GM21367 (cell line): ENCODE results near the gene LRRC19.
A peak's percentile ranks its signal among the peaks of the same experiment; 100 is the strongest.

ENCODE experiments used
- ATAC-seq: cut with Tn5 transposase; IDR thresholded peaks from one replicate; pipeline ENCODE4 v1.9.1; 2021; ENCODE audit not compliant: unreplicated experiment

The LRRC19 gene

DNA sequence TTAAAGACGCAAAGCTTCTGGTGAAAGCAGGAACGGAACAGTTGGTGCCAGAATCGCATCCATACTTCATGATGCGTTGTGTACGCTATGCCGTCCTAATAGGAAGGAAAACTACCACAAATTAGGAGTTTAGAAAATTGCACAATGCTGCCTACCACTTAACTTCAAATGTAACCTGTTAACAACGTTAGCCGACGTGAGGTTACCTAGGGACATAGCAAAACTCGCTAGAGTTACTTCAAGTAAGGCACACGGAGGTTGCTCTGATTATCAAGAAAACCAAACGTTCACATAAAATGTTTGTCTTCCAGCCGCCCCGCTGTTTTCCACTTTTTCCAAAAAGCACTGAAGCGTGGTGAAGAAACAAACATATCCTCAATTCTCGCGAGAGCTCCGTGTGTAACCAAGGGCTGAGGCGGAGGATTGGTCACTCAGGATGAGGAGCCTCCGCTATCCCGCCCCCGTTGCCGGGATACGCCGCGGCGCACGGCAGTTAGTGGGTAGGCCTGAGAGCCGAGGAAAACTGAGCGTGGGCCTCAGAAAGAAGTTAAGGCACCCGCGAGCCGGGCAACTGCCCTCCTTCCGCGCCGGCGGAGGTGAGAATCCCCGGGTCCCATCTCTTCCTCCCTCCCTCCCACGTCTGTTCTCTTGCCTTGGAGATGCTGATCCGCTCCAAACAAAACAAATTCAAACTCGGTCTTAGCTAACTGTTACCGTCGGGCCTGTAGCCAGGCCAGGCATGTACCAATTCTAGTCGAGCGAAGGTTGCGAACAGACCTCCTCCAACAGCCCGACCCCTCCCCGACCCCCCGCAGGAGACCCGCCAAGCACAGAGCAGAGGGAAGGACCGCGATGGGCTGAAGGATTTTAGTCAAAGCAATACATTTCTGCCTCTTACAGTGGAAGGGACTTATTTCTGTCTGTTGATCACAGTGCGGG lies 49.3 kb downstream of the LRRC19 start, which contains the start of gene IFT74:
Gene IFT74 (plus strand): TSS at position 492 of the 939 bp plus-strand sequence. CDS start 5,556 bp downstream, outside the sequence.
- peak; percentile 99 for ATAC-seq

DNA sequence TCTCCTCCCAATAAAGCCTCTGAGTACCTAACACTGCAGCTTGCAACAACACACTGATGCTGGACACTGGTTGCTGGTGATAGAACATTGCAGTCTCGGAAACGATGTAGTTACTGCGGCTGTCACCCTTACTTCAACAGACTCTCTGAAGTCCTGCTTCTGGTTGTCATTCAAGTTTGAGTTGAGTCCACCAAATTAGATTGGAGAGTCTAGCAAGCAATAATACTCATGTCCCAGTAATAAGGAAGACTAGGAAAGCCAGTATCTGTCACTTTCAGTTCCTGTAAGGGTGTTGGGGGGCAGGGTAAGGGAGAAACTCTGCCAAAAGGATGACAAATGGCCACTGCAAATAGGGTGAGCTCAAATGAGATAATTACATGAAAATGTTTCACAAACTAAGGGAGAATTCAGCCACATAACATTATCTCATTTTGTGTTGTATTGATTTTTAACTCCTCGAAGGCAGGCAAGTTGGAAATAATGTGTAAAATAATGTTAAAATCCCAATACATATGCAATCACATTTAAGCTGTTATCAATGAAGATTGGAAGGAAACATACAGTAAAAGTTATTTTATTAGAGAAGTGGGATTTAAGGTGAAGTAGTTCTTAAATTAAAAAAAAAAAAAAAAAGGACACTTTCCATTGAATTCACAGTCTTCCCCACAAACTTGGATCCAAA lies 50.1 kb downstream of the LRRC19 start:
- ATAC-seq: no peak

DNA sequence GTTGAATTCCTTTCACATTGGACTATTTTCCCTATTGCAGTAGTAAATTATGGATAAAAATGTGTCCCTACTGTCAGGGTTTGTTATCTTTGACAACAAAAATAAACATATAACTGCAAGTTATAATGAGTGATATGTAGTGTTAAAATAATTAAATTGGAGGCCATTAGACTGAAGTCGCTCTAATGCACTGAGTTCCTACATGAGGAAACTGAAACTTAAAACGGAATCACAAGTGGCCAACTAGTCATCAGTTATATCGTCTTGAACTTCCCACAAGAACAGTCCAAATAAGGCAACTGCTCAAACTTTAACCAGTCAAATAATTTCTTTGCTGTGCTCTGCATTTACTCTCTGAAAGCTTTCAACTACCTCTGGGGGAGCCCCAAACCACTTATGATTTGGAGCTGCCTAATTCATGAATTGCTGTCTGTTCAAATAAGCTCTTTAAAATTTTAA lies 51.4 kb downstream of the LRRC19 start:
- no peak for ATAC-seq

DNA sequence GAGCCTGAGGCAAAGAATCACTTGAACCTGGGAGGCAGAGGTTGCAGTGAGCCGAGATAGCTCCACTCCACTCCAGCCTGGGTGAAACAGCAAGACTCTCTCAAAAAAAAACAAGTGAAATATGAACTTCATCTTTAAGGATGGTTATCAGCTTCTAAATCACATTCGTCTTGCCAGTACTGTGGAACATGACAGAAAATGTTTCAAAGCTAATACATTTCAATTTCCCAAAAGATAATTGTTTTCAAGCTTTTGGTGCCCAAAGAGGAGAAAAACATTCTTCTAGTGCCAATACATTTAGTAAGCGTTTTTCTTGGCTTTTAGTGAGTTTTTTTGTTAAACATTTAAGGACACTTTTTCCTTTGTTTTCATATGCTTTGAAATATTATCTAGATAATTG lies 53.7 kb downstream of the LRRC19 start:
- no peak for ATAC-seq

DNA sequence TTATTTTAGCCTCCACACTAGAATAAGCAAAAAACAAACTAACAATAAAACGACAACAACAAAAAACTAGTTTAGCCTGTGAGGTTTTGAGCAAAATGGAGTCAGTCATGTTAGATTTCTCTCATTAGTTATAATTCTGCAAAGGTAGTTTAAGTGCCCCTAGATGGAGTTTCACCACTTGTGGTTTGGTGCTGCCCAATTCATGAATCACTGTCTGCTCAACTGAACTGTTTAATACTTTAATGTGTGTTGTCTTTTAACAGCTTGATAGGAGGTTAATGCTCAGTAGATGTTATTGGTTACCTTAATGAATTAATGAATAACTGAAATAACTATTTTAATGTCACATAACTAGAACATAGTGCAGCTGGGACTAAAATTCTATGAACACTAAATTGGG lies 55.0 kb downstream of the LRRC19 start:
- no peak for ATAC-seq

DNA sequence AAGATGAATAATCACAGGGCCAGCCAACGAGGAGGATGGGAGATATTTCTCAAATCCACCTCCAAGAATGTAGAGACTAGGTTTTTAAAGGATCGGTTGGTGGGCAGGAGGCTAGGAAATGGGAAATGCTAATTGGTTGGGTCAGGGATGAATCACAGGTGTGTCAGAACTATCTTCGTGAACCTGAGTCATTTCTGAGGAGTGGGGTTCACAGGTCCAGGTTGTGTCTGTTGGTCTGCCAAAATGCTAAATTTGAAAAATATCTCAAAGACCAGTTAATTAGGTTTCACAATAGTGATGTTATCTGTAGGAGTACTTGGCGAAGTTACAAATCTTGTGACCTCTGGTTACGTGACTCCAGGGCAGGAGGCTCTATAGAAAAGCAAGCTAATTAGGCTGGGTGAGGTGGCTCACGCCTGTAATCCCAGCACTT lies 55.8 kb downstream of the LRRC19 start:
- ATAC-seq: no peak

DNA sequence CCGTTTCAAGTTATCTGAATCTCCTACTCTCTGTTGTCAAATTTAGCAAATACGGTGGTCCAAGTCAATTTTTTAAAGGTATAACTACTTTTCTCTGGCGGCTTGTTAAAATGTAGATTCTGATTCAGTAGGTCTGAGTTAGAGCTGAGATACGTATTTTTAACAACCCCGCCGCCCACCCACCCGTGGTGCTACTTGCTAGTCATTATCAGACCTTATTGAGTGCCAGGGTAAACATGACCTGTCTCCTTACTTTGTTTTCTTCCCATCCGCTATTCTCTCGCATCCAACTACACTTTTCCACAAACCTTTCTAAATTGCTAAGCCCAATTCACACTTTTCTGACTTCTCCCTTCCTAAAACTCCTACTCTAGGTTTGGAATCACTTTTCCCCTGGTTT lies 57.7 kb downstream of the LRRC19 start:
- no peak for ATAC-seq

DNA sequence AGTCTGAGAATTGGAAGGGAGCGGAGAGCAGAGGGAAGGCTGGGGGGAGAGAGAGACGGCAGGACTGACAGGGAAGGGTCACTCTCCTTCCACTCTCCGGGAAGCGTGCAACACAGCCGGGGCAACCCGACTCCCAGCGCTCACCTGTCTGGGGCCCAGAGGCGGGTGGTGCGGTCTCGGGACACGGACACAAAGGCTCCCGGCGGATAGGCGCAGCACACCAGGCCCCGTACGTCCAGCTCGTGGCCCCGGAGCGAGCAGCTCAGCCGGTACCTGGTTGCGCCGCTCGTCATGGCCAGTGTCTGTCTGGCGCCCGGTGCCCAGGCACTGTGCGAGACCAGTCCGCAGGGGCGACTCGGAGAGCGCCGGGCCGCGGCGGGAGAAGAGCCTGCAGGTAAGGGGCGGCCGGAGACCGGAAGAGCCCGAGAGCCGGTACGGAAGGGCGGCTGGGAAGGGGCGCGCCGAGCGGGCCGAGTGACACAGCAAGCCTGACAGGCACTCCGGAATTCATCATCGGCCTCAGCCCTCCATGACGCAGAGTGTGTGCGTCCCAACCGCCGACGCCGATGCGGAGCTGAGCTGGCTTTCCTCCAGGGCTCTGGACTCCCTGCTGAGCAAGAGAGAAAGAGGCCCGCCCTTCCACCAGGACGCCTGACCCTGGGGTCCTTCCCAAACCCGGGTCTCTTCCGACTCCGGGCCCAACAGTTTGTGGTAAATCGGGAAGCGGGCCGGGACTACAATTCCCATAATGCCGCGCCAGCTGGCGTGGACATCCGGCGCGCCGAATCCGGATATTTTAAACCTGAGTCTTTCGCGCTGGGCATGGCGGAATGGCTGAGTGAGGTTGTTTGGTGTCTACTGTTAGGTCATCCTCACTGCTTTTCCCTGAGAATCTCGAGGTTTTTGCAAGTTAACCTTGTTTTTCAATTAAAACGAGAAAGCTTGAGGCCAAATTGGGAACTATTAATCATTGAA lies 58.4 kb downstream of the LRRC19 start, which contains the start of gene PLAA:
Gene PLAA (minus strand): TSS at position 490 of the 975 bp plus-strand sequence. CDS start 197 bp downstream, at position 293.
- ATAC-seq: peak; percentile 98

DNA sequence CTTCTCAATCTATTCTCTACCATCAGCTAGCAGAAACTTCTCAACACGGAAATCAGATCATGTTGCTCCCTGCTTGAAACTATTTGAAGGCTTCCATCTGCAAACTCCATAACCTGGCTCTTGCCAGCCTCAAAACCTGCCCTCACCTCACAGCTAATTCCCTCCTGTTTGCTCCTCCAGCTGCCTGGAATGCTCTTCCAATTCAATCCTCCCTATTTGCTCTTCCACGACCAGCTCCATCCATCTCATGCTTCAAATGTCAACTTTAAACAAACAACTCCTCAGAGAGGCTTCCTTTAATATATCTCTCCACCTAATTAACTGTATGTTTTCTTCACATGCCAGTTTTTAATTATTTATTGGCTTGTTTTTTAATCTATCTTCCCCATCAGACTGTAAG lies 59.9 kb downstream of the LRRC19 start:
- no peak for ATAC-seq
